GM23338 (cell line): ENCODE results near the gene PTPRN2.
"Not testable (repeated sequence)": the region's sequence is repeated elsewhere in the genome, so short reads cannot be mapped to it uniquely, and the experiment has no call there.

Experiments used
- JUNB ChIP-seq: IDR thresholded peaks from one replicate; pipeline ENCODE4 v1.6.1; 2016; ENCODE audit warnings: antibody characterized with exemption; ENCODE audit not compliant: unreplicated experiment
- TF ChIP-seq, protein P1 (sequence below), 2 experiments: fragments of 200-600 bp in 1 of 2; sonication (generic) in 1 of 2; conservative IDR thresholded peaks; 2 replicates each; pipeline versions ENCODE4 v1.5.1 to v1.6.1; 2016 to 2017; ENCODE audit warnings: antibody characterized with exemption in 2 of 2, low read depth in 2 of 2, mild to moderate bottlenecking in 2 of 2, moderate library complexity in 1 of 2

DNA sequence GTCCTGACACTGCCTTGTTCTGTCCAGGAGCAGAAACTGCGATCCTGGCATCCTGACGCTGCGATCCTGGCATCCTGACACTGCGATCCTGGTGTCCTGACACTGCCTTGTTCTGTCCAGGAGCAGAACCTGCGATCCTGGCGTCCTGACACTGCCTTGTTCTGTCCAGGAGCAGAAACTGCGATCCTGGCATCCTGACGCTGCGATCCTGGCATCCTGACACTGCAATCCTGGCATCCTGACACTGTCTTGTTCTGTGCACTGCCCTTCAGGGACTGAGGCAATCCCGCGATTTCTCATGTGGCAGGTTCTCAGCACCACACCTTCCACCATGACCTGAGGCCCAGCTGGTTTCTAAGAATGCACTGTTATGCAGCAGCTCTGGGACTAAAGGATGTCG lies 541.4 kb downstream of the PTPRN2 start:
- TF ChIP-seq, protein P1, sequence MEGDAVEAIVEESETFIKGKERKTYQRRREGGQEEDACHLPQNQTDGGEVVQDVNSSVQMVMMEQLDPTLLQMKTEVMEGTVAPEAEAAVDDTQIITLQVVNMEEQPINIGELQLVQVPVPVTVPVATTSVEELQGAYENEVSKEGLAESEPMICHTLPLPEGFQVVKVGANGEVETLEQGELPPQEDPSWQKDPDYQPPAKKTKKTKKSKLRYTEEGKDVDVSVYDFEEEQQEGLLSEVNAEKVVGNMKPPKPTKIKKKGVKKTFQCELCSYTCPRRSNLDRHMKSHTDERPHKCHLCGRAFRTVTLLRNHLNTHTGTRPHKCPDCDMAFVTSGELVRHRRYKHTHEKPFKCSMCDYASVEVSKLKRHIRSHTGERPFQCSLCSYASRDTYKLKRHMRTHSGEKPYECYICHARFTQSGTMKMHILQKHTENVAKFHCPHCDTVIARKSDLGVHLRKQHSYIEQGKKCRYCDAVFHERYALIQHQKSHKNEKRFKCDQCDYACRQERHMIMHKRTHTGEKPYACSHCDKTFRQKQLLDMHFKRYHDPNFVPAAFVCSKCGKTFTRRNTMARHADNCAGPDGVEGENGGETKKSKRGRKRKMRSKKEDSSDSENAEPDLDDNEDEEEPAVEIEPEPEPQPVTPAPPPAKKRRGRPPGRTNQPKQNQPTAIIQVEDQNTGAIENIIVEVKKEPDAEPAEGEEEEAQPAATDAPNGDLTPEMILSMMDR (conservative IDR thresholded peaks at IDR 0.05; ENCODE audit: low read depth in 2 of 2) = not testable (repeated sequence)
- not testable (repeated sequence) for TF ChIP-seq JUNB
